Small intestine (tissue), 7 donors: Measurements from ENCODE around the gene VPS13D. TPM values are rescaled to one million over a fixed set of nuclear protein-coding genes. Genes with fewer than 3 reads are reported as not detected.

ENCODE experiments used
- DNase-seq, 2 donors: peaks; one replicate each; pipeline versions ENCODE4 v3.0.0 to v3.0.0-alpha.2; 2013
- FAIRE-seq: peaks from 2 replicates; lab custom pipeline; 2012; peaks lifted over from hg19 to GRCh38; lab: Jason Lieb, UNC
- H3K27ac ChIP-seq, 3 donors: one replicate each; pipeline ENCODE4 v1.5.1; 2013; ENCODE audit warnings: low read length in 2 of 3, mild to moderate bottlenecking in 2 of 3, control low read depth in 1 of 3, inconsistent platforms in 1 of 3, low read depth in 1 of 3, moderate library complexity in 1 of 3
- H3K27me3 ChIP-seq, 3 donors: one replicate each; pipeline ENCODE4 v1.6.1; 2013; ENCODE audit warnings: low read length in 3 of 3, inconsistent platforms in 1 of 3; ENCODE audit not compliant: control insufficient read depth in 3 of 3, insufficient read depth in 3 of 3
- H3K36me3 ChIP-seq, 3 donors: one replicate each; pipeline ENCODE4 v1.6.1; 2013; ENCODE audit warnings: low read length in 3 of 3, inconsistent platforms in 1 of 3, low read depth in 1 of 3, mild to moderate bottlenecking in 1 of 3, moderate library complexity in 1 of 3; ENCODE audit not compliant: control insufficient read depth in 3 of 3, insufficient read depth in 2 of 3
- H3K4me1 ChIP-seq, 3 donors: one replicate each; pipeline ENCODE4 v1.6.1; 2013; ENCODE audit warnings: low read length in 2 of 3, inconsistent platforms in 1 of 3, low read depth in 1 of 3, mild to moderate bottlenecking in 1 of 3, moderate library complexity in 1 of 3; ENCODE audit not compliant: control insufficient read depth in 3 of 3, insufficient read depth in 2 of 3
- H3K4me3 ChIP-seq, 3 donors: one replicate each; pipeline ENCODE4 v1.5.1; 2013; ENCODE audit warnings: low read length in 3 of 3, control low read depth in 1 of 3, inconsistent platforms in 1 of 3, low read depth in 1 of 3, mild to moderate bottlenecking in 1 of 3, moderate library complexity in 1 of 3
- H3K9me3 ChIP-seq, 2 donors: one replicate each; pipeline ENCODE4 v1.6.1; 2013; ENCODE audit warnings: low read depth in 1 of 2, low read length in 1 of 2; ENCODE audit not compliant: control insufficient read depth in 2 of 2, insufficient read depth in 1 of 2
- WGBS, 3 donors: extraction: QIAGEN DNeasy Blood & Tissue Kit; methylation state at CpG; one replicate each; pipeline ENCODE4 v1.1.7; 2013; 5-methylcytosine and 5-hydroxymethylcytosine counted together
- polyA plus RNA-seq, 4 donors: library from polyadenylated mRNA; stranded (reverse) in 3 of 4; unstranded in 1 of 4; fragments of 200-250 nt in 3 of 4; fragments of 120-200 nt in 1 of 4; gene quantifications; one replicate each; pipeline versions ENCODE4 v1.2.1 to v1.2.3, GENCODE V29; 2013
- donor health status: healthy with polysubstance abuse.
- donor health status: control.
- donor health status: control.
- donor health status: Bipolar disorder and iron deficiency.
- donor health status: healthy.

The VPS13D gene
- polyA plus RNA-seq, 4 donors: 15.9 to 21.5 (median 17.7) TPM

- WGBS, 3 donors: 91 to 94% (median 92%) methylated on average over 56 to 58 of the region's 58 CpGs
- H3K36me3 ChIP-seq: peaks cover 3 to 49% (median 25%) of the 10 kb centered on the region in 3 donors
- H3K27me3 ChIP-seq: no peaks in the 10 kb centered on the region
- H3K27ac ChIP-seq: no peak overlapping the region
- H3K9me3 ChIP-seq: no peaks in the 10 kb centered on the region
- H3K4me3 ChIP-seq: no peak overlapping the region
- DNase-seq: no peak
- FAIRE-seq: no peak
- H3K4me1 ChIP-seq: peaks cover 3 to 16% (median 8%) of the 10 kb centered on the region in 3 donors
Observed at GRCh38 chr1:12191242-12192032, 38.4 kb upstream of the VPS13D start.

GRCh38 chr1:12194666-12195216 is 35.1 kb upstream of the VPS13D start:
- DNase-seq (no peak), FAIRE-seq (no peak)
- H3K27me3 ChIP-seq: no peaks in the 10 kb centered on the region
- H3K9me3 ChIP-seq: no peaks in the 10 kb centered on the region
- 82 to 89% (median 83%) methylated on average over 14 of the region's 14 CpGs for WGBS, 3 donors
- H3K4me1 ChIP-seq: no peaks in the 10 kb centered on the region
- no peak overlapping the region for H3K4me3 ChIP-seq
- no peak overlapping the region for H3K27ac ChIP-seq
- peaks cover 3 to 58% (median 25%) of the 10 kb centered on the region in 3 donors for H3K36me3 ChIP-seq

DNA sequence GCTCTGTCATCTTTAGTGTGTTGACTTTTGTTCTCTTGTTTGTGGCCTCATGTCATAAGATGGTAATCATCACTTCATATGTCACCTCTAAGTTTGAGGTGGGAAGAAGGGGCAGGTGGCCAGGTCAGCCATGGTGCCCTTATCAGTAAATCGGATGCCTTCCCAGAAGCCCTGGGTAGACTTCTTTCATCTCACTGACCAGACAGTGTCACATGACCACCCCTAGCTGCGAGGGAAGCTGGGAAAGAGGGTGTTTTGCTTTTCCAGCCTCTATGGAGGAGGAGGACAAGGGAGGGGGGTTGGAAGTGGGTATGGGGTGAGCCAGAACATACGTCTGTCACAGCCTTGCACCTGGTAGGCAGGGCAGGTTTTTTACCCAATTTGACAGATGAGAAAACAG is 34.4 kb upstream of the VPS13D start:
- DNase-seq (no peak), FAIRE-seq (no peak)
- Histone ChIP-seq H3K27me3 (no peaks in the 10 kb centered on the region), H3K36me3 (peaks cover 3 to 58% (median 27%) of the 10 kb centered on the region in 3 donors), H3K27ac (no peak overlapping the region), H3K9me3 (no peaks in the 10 kb centered on the region), H3K4me1 (no peaks in the 10 kb centered on the region), H3K4me3 (no peak overlapping the region)
- WGBS, 3 donors: 69 to 79% (median 71%) methylated on average over 3 of the region's 3 CpGs

DNA sequence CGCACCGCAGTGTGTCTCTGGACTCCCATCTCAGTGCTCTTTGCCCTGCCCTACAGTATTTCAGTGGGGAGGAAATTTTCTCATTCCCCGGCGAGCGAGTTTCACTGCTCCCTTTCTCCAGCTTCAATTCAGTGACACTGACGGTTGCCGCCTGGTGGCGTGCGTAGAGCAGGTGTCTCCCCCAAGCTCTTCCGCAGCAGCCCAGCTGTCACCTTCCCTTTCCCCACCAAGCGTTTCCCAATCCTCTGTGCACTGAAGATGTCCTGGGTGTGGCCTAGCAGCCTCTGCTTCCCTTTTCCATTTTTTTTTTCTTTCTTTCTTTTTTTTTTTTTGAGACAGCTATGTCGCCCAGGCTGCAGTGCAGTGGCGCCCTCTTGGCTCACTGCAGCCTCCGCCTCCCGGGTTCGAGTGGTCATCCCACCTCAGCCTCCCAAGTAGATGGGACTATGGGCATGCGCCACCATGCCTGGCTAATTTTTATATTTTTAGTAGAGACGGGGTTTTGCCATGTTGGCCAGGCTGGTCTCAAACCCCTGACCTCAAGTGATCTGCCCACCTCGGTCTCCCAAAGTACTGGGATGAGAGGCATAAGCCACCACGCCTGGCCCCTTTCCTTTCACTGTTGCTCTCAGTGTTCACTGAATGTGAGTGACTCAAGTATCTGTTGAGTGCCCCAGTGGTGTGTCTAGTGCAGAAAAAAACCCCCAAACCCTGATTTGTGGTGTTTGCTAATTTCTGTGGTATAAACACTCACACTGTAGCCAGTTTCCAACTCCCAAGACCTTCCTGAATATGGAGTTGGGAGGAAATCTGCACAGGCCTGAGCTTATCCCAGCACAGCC is 33.0 kb upstream of the VPS13D start:
- FAIRE-seq: no peak

DNA sequence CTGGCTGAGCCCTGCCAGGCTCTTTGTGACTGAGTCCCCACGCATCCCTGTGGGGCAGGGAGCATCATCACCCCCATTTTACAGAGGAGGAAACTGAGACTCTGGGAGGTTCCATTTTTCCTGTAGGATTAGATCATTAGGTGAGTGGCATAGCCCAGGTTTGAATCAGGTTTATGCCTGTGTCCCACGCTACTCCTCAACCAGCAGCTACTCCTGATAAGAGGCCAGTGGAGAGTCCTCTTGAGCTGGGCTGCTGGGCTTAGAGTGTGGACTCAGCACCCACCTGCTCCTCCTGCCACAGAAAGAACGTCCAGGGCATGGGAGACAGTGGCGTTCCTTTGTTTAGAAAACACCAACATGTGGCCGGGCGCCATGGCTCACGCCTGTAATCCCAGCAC is 32.3 kb upstream of the VPS13D start:
- FAIRE-seq: no peak
- no peaks in the 10 kb centered on the region for H3K27me3 ChIP-seq
- H3K27ac ChIP-seq: no peak overlapping the region
- no peak for DNase-seq
- no peak overlapping the region for H3K4me3 ChIP-seq
- no peaks in the 10 kb centered on the region for H3K4me1 ChIP-seq
- H3K36me3 ChIP-seq: peaks cover 9 to 57% (median 30%) of the 10 kb centered on the region in 3 donors
- H3K9me3 ChIP-seq: no peaks in the 10 kb centered on the region
- WGBS, 3 donors: 89 to 94% (median 92%) methylated on average over 7 of the region's 7 CpGs

More for the DNA sequence above, 33.0 kb upstream of the VPS13D start:
- no peak overlapping the region for H3K27ac ChIP-seq
- H3K4me3 ChIP-seq: no peak overlapping the region
- H3K27me3 ChIP-seq: no peaks in the 10 kb centered on the region
- peak in 1 of 2 donors; percentile 45 for DNase-seq
- H3K36me3 ChIP-seq: peaks cover 8 to 51% (median 27%) of the 10 kb centered on the region in 3 donors
- H3K9me3 ChIP-seq: no peaks in the 10 kb centered on the region
- H3K4me1 ChIP-seq: no peaks in the 10 kb centered on the region
- 82 to 94% (median 83%) methylated on average over 20 of the region's 20 CpGs for WGBS, 3 donors

DNA sequence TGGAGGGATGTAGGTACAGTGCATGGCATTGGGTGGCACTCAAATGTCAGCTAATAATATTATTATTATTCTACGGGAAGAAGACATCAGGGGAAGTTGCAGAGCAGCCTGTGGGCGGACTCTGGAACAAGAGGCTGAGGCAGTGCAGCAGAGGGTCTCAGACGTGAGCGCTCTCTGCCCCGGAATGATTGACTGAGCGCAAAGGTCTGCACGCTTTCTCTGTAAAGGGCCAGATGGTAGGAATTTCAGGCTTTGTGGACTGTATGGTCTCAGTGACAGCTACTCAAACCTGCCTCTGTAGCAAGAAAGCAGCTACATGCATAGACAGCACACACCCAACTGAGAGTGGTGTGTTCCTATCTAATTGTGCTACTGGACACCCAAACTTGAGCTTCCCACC is 29.6 kb upstream of the VPS13D start:
- Histone ChIP-seq H3K27ac (no peak overlapping the region), H3K36me3 (peaks cover 6 to 45% (median 15%) of the 10 kb centered on the region in 3 donors), H3K4me3 (no peak overlapping the region), H3K27me3 (no peaks in the 10 kb centered on the region), H3K9me3 (no peaks in the 10 kb centered on the region), H3K4me1 (no peaks in the 10 kb centered on the region)
- no peak for FAIRE-seq
- DNase-seq: no peak
- 90 to 95% (median 92%) methylated on average over 7 of the region's 7 CpGs for WGBS, 3 donors

DNA sequence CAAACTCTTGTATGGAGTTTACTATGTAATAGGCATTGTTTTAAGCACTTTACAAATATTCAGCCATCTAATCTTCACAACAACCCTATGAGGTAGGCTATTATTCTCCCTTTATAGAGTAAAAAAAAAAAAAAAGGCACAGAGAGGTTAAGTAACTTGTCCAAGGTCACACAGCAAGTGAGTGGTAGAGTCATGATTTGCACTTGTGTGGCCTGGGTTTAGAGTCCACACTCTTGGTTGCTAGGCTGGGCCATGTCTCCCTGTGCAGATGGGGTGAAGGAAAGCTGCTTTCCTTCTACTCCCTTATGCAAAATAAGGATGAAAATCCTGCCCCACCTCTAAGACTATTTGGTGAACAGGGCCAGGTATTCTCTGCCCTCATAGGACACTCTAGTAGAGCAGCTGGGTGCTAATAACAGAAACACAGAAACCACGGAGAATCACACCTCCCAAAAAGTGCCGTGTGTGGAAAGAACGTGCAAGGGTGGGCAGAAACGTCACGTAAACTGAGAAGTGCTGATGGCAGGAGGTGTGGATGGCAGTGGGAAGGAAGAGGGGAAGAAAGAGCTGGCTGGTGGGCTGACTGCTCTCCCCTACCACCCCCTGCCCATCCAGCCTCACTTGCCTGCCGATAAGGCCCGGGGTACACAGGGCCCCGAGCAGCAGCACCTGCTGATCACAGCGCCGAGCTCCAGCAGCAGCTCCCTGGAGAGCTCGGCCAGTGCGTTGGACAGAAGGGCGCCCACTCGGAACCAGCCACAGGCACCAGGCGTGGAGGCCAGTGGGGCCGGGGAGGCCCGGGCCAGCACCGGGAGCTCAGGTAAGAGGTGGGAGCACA is 28.3 kb upstream of the VPS13D start:
- FAIRE-seq (no peak), DNase-seq (no peak)
- H3K27ac ChIP-seq: no peak overlapping the region

DNA sequence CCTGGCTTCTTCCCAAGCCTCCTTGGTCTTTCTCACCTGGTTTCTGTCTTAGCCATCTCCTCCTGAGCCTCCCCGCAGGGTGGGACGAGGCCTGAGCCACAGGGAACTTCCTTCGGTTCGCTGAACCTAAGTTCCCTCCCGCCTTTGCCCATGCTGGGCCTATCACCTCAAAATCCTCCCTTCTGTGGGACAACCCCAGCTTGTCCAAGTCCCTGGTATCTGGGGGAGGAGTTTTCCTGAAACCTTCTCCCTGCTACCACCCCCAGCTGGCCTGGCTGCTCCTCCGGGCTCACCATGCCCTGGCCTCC is 27.7 kb upstream of the VPS13D start:
- Histone ChIP-seq H3K27me3 (no peaks in the 10 kb centered on the region), H3K4me3 (no peak overlapping the region), H3K27ac (no peak overlapping the region), H3K36me3 (peaks cover 6 to 51% (median 12%) of the 10 kb centered on the region in 3 donors), H3K4me1 (no peaks in the 10 kb centered on the region), H3K9me3 (no peaks in the 10 kb centered on the region)
- WGBS, 3 donors: 89 to 98% (median 91%) methylated on average over 6 of the region's 6 CpGs
- DNase-seq (no peak), FAIRE-seq (no peak)

More for the DNA sequence above, 28.3 kb upstream of the VPS13D start:
- Histone ChIP-seq H3K9me3 (no peaks in the 10 kb centered on the region), H3K4me1 (no peaks in the 10 kb centered on the region), H3K4me3 (no peak overlapping the region), H3K27me3 (no peaks in the 10 kb centered on the region), H3K36me3 (peaks cover 6 to 45% (median 12%) of the 10 kb centered on the region in 3 donors)
- WGBS, 3 donors: 85 to 95% (median 86%) methylated on average over 18 of the region's 18 CpGs
